Esophagus squamous epithelium (tissue), 4 donors: ENCODE measurements around the gene PHACTR3.

ENCODE experiments used
- CTCF ChIP-seq, 6 experiments: fragments of 450-650 bp in 4 of 6; fragments of 200-600 bp in 2 of 6; sonication (generic) in 2 of 6; IDR thresholded peaks; one replicate each; pipeline ENCODE4 v1.5.1; 2016 to 2019; ENCODE audit warnings: antibody characterized with exemption in 6 of 6, mild to moderate bottlenecking in 4 of 6, moderate library complexity in 4 of 6
- POLR2A ChIP-seq, 4 donors: fragments of 450-650 bp; IDR thresholded peaks; one replicate each; pipeline ENCODE4 v1.6.1; 2017; ENCODE audit warnings: antibody characterized with exemption in 4 of 4, mild to moderate bottlenecking in 4 of 4, moderate library complexity in 3 of 4

- TF ChIP-seq CTCF (IDR thresholded peaks at IDR 0.05) = no peak
- TF ChIP-seq POLR2A (IDR thresholded peaks at IDR 0.05) = no peak
These were observed 39.3 kb downstream of the PHACTR3 start for GRCh38 chr20:59643615-59644061.
